ENCODE data around the gene ENTHD1.

Gene ENTHD1

DNA sequence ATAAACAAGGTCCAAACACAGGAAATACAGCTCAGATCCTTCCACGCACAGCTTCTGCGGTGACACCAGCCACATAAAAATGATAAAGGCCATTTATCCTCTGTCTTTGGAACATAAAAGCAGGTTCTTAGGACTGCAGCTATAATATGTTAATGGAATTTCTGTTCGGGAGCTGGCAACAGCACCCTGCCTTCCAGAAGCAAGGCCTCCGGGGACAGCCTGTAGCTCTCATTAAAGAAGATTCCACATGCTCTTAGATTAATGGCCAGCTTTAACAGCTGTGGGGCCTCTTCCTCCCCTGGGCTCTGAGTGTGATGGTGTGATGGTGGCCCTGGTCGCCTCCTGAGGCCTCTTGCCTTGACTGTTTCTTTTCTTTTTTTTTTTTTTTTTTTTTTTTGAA is 185.7 kb downstream of the ENTHD1 start:
- TF ChIP-seq, protein P1, sequence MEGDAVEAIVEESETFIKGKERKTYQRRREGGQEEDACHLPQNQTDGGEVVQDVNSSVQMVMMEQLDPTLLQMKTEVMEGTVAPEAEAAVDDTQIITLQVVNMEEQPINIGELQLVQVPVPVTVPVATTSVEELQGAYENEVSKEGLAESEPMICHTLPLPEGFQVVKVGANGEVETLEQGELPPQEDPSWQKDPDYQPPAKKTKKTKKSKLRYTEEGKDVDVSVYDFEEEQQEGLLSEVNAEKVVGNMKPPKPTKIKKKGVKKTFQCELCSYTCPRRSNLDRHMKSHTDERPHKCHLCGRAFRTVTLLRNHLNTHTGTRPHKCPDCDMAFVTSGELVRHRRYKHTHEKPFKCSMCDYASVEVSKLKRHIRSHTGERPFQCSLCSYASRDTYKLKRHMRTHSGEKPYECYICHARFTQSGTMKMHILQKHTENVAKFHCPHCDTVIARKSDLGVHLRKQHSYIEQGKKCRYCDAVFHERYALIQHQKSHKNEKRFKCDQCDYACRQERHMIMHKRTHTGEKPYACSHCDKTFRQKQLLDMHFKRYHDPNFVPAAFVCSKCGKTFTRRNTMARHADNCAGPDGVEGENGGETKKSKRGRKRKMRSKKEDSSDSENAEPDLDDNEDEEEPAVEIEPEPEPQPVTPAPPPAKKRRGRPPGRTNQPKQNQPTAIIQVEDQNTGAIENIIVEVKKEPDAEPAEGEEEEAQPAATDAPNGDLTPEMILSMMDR (conservative IDR thresholded peaks at IDR 0.05; ENCODE audit: low read depth, low read length), result no peak
- Histone ChIP-seq H3K79me2 (ENCODE audit: insufficient read depth, low read depth) (no peaks in the 10 kb centered on the region), H3K36me3 (ENCODE audit: insufficient read depth) (no peaks in the 10 kb centered on the region), H3K4me2 (no peak overlapping the region), H3K4me1 (ENCODE audit: low read depth, poor library complexity, severe bottlenecking) (no peaks in the 10 kb centered on the region), H4K20me1 (ENCODE audit: insufficient read depth) (no peaks in the 10 kb centered on the region), H3K27me3 (ENCODE audit: insufficient read depth, low read depth) (peaks cover 93% of the 10 kb centered on the region), H3K27ac (no peak overlapping the region), H3K4me3 (IDR thresholded peaks at IDR 0.05; ENCODE audit: insufficient read depth, low read depth, low read length) (no peak overlapping the region), H2AFZ (ENCODE audit: low read depth) (no peak overlapping the region), H3K9ac (no peak overlapping the region)

DNA sequence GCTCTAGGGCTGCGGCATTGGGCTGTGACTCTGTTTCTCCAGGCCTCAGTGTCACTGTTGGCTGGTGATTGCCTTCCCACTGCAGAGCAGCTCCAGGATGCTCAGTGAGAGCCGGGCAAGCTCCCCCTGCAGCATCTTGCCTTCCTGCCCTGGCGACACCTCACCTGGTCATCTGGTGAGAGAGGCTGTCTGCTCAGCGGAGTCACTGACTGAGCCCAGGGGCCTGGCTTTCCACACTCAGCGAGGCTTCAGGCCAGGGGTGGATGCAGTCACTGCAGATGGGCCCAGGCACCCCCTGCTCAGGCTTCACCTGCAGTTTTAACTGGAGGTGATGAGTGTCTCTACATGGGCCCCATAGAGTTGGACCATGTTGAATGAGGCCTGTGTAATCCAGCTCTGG is 186.2 kb downstream of the ENTHD1 start:
- Histone ChIP-seq H3K36me3 (ENCODE audit: insufficient read depth) (no peaks in the 10 kb centered on the region), H2AFZ (ENCODE audit: low read depth) (no peak overlapping the region), H3K4me2 (no peak overlapping the region), H4K20me1 (ENCODE audit: insufficient read depth) (no peaks in the 10 kb centered on the region), H3K79me2 (ENCODE audit: insufficient read depth, low read depth) (no peaks in the 10 kb centered on the region), H3K9ac (no peak overlapping the region), H3K27ac (no peak overlapping the region), H3K4me1 (ENCODE audit: low read depth, poor library complexity, severe bottlenecking) (no peaks in the 10 kb centered on the region), H3K27me3 (ENCODE audit: insufficient read depth, low read depth) (peaks cover 93% of the 10 kb centered on the region), H3K4me3 (IDR thresholded peaks at IDR 0.05; ENCODE audit: insufficient read depth, low read depth, low read length) (no peak overlapping the region)
- TF ChIP-seq, protein P1 (conservative IDR thresholded peaks at IDR 0.05; ENCODE audit: low read depth, low read length), result no peak

DNA sequence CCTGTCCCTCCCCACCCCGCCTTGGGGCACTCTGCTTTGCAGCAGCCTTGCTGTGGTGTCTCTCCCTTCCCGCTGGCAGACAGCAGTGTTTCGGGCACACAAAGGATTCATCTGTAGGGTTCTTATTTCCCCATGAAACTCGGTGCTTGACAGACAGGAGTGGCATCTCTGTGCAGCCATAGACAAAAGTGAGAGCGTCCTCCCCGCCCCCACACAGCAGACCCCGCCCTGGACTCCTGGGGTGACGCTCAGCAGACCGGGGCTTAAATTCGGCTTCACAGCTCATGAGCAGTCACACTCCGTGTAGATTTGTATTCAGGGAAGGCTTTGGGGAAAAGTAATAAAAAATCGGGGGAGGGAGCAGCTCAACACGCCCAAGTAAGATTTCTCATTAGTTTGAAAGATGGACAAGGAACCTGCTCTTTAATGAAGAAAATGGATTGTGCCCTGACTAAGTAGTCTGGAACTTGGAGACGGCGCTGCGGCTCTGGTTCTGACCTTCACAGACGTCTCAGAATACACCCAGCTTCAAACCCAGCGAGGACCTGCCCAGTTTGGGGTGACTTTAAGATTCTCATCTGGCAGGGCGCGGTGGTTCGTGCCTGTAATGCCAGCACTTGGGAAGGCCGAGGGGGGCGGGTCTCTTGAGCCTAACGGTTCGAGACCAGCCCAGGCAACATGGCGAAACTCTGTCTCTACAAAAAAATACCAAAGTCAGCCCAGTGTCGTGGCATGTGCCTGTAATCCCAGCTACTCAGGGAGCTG is 187.0 kb downstream of the ENTHD1 start:
- H4K20me1 ChIP-seq (ENCODE audit: insufficient read depth), result no peaks in the 10 kb centered on the region

DNA sequence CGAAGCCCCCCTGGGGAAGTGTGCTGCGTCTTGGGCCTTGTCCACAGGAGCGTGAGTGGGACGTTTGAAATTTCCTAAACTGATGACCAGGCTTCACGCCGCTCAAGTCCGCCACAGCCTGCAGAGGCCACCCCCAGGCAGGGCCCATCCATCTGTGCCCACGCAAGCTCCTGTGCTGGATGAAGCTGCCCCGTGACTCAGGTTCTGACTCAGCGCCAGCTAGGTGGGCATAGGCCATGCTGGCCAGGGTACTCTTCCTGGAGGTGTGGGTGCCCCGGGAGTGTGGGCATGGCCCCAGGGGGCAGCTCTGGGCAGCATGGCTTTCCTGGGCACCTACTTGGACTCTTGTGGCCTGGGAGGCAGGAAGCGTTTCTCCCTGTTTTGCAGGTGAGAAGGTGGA is 188.2 kb downstream of the ENTHD1 start:
- no peak overlapping the region for H3K4me3 ChIP-seq (IDR thresholded peaks at IDR 0.05; ENCODE audit: insufficient read depth, low read depth, low read length)
- TF ChIP-seq, protein P1 (conservative IDR thresholded peaks at IDR 0.05; ENCODE audit: low read depth, low read length), result no peak
- no peaks in the 10 kb centered on the region for H3K4me1 ChIP-seq (ENCODE audit: low read depth, poor library complexity, severe bottlenecking)
- H3K36me3 ChIP-seq (ENCODE audit: insufficient read depth), result no peaks in the 10 kb centered on the region
- no peak overlapping the region for H3K4me2 ChIP-seq
- no peak overlapping the region for H2AFZ ChIP-seq (ENCODE audit: low read depth)
- no peak overlapping the region for H3K27ac ChIP-seq
- H3K9ac ChIP-seq, result no peak overlapping the region
- H4K20me1 ChIP-seq (ENCODE audit: insufficient read depth), result no peaks in the 10 kb centered on the region
- peaks cover 96% of the 10 kb centered on the region for H3K27me3 ChIP-seq (ENCODE audit: insufficient read depth, low read depth)
- H3K79me2 ChIP-seq (ENCODE audit: insufficient read depth, low read depth), result no peaks in the 10 kb centered on the region

More for the DNA sequence above, 187.0 kb downstream of the ENTHD1 start:
- no peak overlapping the region for H3K4me3 ChIP-seq (IDR thresholded peaks at IDR 0.05; ENCODE audit: insufficient read depth, low read depth, low read length)
- H3K4me2 ChIP-seq, result no peak overlapping the region
- H2AFZ ChIP-seq (ENCODE audit: low read depth), result no peak overlapping the region
- no peaks in the 10 kb centered on the region for H3K36me3 ChIP-seq (ENCODE audit: insufficient read depth)
- no peak overlapping the region for H3K27ac ChIP-seq
- H3K27me3 ChIP-seq (ENCODE audit: insufficient read depth, low read depth), result peaks cover 96% of the 10 kb centered on the region
- TF ChIP-seq, protein P1 (conservative IDR thresholded peaks at IDR 0.05; ENCODE audit: low read depth, low read length), result no peak
- no peaks in the 10 kb centered on the region for H3K4me1 ChIP-seq (ENCODE audit: low read depth, poor library complexity, severe bottlenecking)
- no peaks in the 10 kb centered on the region for H3K79me2 ChIP-seq (ENCODE audit: insufficient read depth, low read depth)
- no peak overlapping the region for H3K9ac ChIP-seq
